ENCODE results near the gene SHANK2. TPM values are rescaled to one million over a fixed set of nuclear protein-coding genes. Genes with fewer than 3 reads are reported as not detected.

Gene SHANK2
- total and polyA plus RNA-seq, 10 of the 15 experiments (the other 5 are each of a cell fraction or from before 2014, with no cell fraction given), result 0.01 to 0.31 (median 0.10) TPM; not detected in 5

DNA sequence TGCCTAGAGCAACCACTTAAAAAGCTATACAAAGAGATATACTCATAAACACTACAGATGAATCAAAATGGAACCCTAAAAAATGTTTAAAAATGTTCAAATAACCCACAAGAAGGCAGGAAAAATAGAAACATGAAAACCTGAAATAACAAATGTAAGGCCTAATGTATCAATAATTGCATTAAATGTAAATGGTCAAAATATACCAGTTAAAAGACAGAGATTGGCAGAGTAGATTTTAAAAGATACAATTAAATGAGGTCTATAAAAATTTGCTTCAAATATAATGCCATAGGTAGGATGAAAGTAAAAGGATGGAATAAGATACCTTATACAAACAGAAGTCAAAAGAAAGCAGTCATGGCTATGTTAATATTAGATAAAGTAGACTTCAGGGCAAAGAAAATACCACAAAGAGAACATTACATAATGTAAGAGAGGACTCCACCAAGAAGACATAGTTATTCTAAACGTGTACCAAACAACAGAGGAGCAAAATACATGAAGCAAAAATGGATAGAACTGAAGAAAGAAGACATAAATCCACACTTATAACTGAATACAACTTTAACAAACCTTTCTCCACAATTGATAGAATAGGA lies 25.2 kb downstream of the SHANK2 start:
- ChIA-PET RAD21 (ENCODE audit: unreplicated experiment) (no interaction called here), POLR2A (no interaction called here), SMC1A (ENCODE audit: uncharacterized antibody, unreplicated experiment) (no interaction called here), CTCF (no interaction called here)
- Histone ChIP-seq H3K4me2 (ENCODE audit: control insufficient read depth, insufficient read depth) (no peak overlapping the region), H3K36me3 (ENCODE audit: control insufficient read depth in 2 of 2, insufficient read depth in 2 of 2, low read length in 1 of 2) (no peaks in the 10 kb centered on the region), H2AFZ (ENCODE audit: control insufficient read depth, low read depth, low read length) (no peak overlapping the region), H3K9ac (ENCODE audit: control insufficient read depth, insufficient read depth, low read length) (no peak overlapping the region), H3K79me2 (ENCODE audit: control insufficient read depth, insufficient read depth, low read length) (no peaks in the 10 kb centered on the region), H3K9me3 (replicated peaks; ENCODE audit: control insufficient read depth, insufficient read depth, low read length) (no peaks in the 10 kb centered on the region; the same call in 2 of the 3 replicates), H3K27ac (ENCODE audit: control insufficient read depth, insufficient read depth) (no peak overlapping the region), H4K20me1 (ENCODE audit: control insufficient read depth, insufficient read depth) (no peaks in the 10 kb centered on the region), H3K4me1 (ENCODE audit: control insufficient read depth, insufficient read depth, low read length) (no peaks in the 10 kb centered on the region), H3K4me3 (no peak overlapping the region), H3K27me3 (replicated peaks in 1 of 2; ENCODE audit: control insufficient read depth in 2 of 2, insufficient read depth in 2 of 2, low read length in 1 of 2) (no peaks in the 10 kb centered on the region)
- no peak for DNase-seq (ENCODE audit: low read depth, low spot score)
- in situ Hi-C loops (cut with MboI), result no loop called here
- whole genome bisulfite sequencing (ENCODE audit: insufficient coverage, insufficient replicate concordance, low lambda C conversion rate, missing lambda C conversion rate), result 0% methylated on average over 1 of the region's 1 CpG
- no TSS peak for BruUV-seq (replicated peaks)
- intact Hi-C loops (cut with micrococcal nuclease; ENCODE audit: unreplicated experiment), result no loop called here
- FAIRE-seq, result no peak
- no peak for ATAC-seq
- TF ChIP-seq EP300 (IDR thresholded peaks at IDR 0.05; ENCODE audit: borderline replicate concordance in 1 of 2, control insufficient read depth in 1 of 2, low read depth in 2 of 2, low read length in 2 of 2) (no peak), STAT1 (conservative IDR thresholded peaks at IDR 0.05) (no peak), SMARCA5 (IDR thresholded peaks at IDR 0.05) (no peak), ATF2 (IDR thresholded peaks at IDR 0.05; ENCODE audit: low read length) (no peak), USF1 (IDR thresholded peaks at IDR 0.05; ENCODE audit: borderline replicate concordance, extremely low read length, insufficient read depth, low read depth, low read length) (no peak), STAT3 (IDR thresholded peaks at IDR 0.05; ENCODE audit: low read depth, low read length) (no peak), MEF2A (IDR thresholded peaks at IDR 0.05; ENCODE audit: insufficient read depth, low read depth, low read length) (no peak), IRF3 (IDR thresholded peaks at IDR 0.05) (no peak)
- TF ChIP-seq, protein P1, sequence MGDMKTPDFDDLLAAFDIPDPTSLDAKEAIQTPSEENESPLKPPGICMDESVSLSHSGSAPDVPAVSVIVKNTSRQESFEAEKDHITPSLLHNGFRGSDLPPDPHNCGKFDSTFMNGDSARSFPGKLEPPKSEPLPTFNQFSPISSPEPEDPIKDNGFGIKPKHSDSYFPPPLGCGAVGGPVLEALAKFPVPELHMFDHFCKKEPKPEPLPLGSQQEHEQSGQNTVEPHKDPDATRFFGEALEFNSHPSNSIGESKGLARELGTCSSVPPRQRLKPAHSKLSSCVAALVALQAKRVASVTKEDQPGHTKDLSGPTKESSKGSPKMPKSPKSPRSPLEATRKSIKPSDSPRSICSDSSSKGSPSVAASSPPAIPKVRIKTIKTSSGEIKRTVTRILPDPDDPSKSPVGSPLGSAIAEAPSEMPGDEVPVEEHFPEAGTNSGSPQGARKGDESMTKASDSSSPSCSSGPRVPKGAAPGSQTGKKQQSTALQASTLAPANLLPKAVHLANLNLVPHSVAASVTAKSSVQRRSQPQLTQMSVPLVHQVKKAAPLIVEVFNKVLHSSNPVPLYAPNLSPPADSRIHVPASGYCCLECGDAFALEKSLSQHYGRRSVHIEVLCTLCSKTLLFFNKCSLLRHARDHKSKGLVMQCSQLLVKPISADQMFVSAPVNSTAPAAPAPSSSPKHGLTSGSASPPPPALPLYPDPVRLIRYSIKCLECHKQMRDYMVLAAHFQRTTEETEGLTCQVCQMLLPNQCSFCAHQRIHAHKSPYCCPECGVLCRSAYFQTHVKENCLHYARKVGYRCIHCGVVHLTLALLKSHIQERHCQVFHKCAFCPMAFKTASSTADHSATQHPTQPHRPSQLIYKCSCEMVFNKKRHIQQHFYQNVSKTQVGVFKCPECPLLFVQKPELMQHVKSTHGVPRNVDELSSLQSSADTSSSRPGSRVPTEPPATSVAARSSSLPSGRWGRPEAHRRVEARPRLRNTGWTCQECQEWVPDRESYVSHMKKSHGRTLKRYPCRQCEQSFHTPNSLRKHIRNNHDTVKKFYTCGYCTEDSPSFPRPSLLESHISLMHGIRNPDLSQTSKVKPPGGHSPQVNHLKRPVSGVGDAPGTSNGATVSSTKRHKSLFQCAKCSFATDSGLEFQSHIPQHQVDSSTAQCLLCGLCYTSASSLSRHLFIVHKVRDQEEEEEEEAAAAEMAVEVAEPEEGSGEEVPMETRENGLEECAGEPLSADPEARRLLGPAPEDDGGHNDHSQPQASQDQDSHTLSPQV (IDR thresholded peaks at IDR 0.05), result no peak
- TF ChIP-seq, protein P2, sequence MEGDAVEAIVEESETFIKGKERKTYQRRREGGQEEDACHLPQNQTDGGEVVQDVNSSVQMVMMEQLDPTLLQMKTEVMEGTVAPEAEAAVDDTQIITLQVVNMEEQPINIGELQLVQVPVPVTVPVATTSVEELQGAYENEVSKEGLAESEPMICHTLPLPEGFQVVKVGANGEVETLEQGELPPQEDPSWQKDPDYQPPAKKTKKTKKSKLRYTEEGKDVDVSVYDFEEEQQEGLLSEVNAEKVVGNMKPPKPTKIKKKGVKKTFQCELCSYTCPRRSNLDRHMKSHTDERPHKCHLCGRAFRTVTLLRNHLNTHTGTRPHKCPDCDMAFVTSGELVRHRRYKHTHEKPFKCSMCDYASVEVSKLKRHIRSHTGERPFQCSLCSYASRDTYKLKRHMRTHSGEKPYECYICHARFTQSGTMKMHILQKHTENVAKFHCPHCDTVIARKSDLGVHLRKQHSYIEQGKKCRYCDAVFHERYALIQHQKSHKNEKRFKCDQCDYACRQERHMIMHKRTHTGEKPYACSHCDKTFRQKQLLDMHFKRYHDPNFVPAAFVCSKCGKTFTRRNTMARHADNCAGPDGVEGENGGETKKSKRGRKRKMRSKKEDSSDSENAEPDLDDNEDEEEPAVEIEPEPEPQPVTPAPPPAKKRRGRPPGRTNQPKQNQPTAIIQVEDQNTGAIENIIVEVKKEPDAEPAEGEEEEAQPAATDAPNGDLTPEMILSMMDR (IDR thresholded peaks at IDR 0.05 in 2 of 3, conservative IDR thresholded peaks at IDR 0.05 in 1 of 3; ENCODE audit: control insufficient read depth in 2 of 3, extremely low read depth in 1 of 3, insufficient read depth in 1 of 3, low read depth in 3 of 3, low read length in 3 of 3), result no peak
- TF ChIP-seq, protein P3, sequence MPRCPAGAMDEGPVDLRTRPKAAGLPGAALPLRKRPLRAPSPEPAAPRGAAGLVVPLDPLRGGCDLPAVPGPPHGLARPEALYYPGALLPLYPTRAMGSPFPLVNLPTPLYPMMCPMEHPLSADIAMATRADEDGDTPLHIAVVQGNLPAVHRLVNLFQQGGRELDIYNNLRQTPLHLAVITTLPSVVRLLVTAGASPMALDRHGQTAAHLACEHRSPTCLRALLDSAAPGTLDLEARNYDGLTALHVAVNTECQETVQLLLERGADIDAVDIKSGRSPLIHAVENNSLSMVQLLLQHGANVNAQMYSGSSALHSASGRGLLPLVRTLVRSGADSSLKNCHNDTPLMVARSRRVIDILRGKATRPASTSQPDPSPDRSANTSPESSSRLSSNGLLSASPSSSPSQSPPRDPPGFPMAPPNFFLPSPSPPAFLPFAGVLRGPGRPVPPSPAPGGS (IDR thresholded peaks at IDR 0.05; ENCODE audit: borderline replicate concordance, insufficient read depth, low read depth, low read length, poor library complexity, severe bottlenecking), result no peak

Measured in GM12878 (cell line).